HEK293 (cell line): ENCODE results near the gene TPSD1.

Experiments used
- FEZF1 ChIP-seq: fragments of 450-650 bp; formaldehyde crosslinking; IDR thresholded peaks from 2 replicates; pipeline ENCODE4 v1.5.1; 2016; ENCODE audit warnings: missing biosample characterization, missing genetic modification characterization
- GLI2 ChIP-seq: fragments of 450-650 bp; formaldehyde crosslinking; IDR thresholded peaks from 2 replicates; pipeline ENCODE4; 2017; ENCODE audit warnings: missing biosample characterization, missing genetic modification characterization, low read depth, borderline replicate concordance
- MEIS1 ChIP-seq: sonication (generic); formaldehyde crosslinking; IDR thresholded peaks from 2 replicates; pipeline ENCODE4 v1.8.1; 2022; ENCODE audit warnings: missing genetic modification reagents, mild to moderate bottlenecking, borderline replicate concordance
- OSR2 ChIP-seq: fragments of 450-650 bp; formaldehyde crosslinking; IDR thresholded peaks from 2 replicates; pipeline ENCODE4 v1.5.1; 2016; ENCODE audit warnings: missing biosample characterization, missing genetic modification characterization
- YY2 ChIP-seq: fragments of 450-650 bp; formaldehyde crosslinking; IDR thresholded peaks from 2 replicates; pipeline ENCODE4 v1.5.1; 2016; ENCODE audit warnings: missing biosample characterization, missing genetic modification characterization
- ZEB2 ChIP-seq: fragments of 450-650 bp; formaldehyde crosslinking; IDR thresholded peaks from 2 replicates; pipeline ENCODE4 v1.5.1; 2016; ENCODE audit warnings: missing biosample characterization, missing genetic modification characterization
- ZFP69B ChIP-seq: fragments of 450-650 bp; formaldehyde crosslinking; IDR thresholded peaks from 2 replicates; pipeline ENCODE4 v1.5.1; 2016; ENCODE audit warnings: missing biosample characterization, missing genetic modification characterization
- ZNF133 ChIP-seq: fragments of 450-650 bp; formaldehyde crosslinking; IDR thresholded peaks from 2 replicates; pipeline ENCODE4 v1.5.1; 2016; ENCODE audit warnings: missing biosample characterization, missing genetic modification characterization
- ZNF138 ChIP-seq: fragments of 450-650 bp; formaldehyde crosslinking; IDR thresholded peaks from 2 replicates; pipeline ENCODE4 v1.5.1; 2016; ENCODE audit warnings: missing biosample characterization, missing genetic modification characterization, borderline replicate concordance
- ZNF146 ChIP-seq: fragments of 450-650 bp; formaldehyde crosslinking; IDR thresholded peaks from 2 replicates; pipeline ENCODE4 v1.5.1; 2016; ENCODE audit warnings: missing biosample characterization, missing genetic modification characterization
- ZNF16 ChIP-seq: fragments of 450-650 bp; formaldehyde crosslinking; IDR thresholded peaks from 2 replicates; pipeline ENCODE4 v1.5.1; 2016; ENCODE audit warnings: low read depth, missing biosample characterization, missing genetic modification characterization
- ZNF19 ChIP-seq: fragments of 450-650 bp; formaldehyde crosslinking; IDR thresholded peaks from 2 replicates; pipeline ENCODE4; 2016; ENCODE audit warnings: missing biosample characterization, missing genetic modification characterization, low read depth
- ZNF221 ChIP-seq: fragments of 450-650 bp; formaldehyde crosslinking; IDR thresholded peaks from 2 replicates; pipeline ENCODE4 v1.5.1; 2017; ENCODE audit warnings: missing biosample characterization, missing genetic modification characterization, borderline replicate concordance
- ZNF37A ChIP-seq: fragments of 450-650 bp; IDR thresholded peaks from 2 replicates; pipeline ENCODE4 v1.5.1; 2018; ENCODE audit warnings: missing biosample characterization, missing genetic modification characterization
- ZNF416 ChIP-seq: fragments of 450-650 bp; formaldehyde crosslinking; IDR thresholded peaks from 2 replicates; pipeline ENCODE4 v1.5.1; 2016; ENCODE audit warnings: missing biosample characterization, missing genetic modification characterization
- ZNF560 ChIP-seq: fragments of 450-650 bp; formaldehyde crosslinking; IDR thresholded peaks from 2 replicates; pipeline ENCODE4 v1.5.1; 2017; ENCODE audit warnings: missing biosample characterization, missing genetic modification characterization, borderline replicate concordance
- ZNF585B ChIP-seq: fragments of 450-650 bp; formaldehyde crosslinking; IDR thresholded peaks from 2 replicates; pipeline ENCODE4 v1.5.1; 2016; ENCODE audit warnings: missing biosample characterization, missing genetic modification characterization
- ZNF600 ChIP-seq: fragments of 450-650 bp; formaldehyde crosslinking; IDR thresholded peaks from 2 replicates; pipeline ENCODE4 v1.5.1; 2016; ENCODE audit warnings: missing biosample characterization, missing genetic modification characterization
- ZNF621 ChIP-seq: fragments of 450-650 bp; formaldehyde crosslinking; IDR thresholded peaks from 2 replicates; pipeline ENCODE4 v1.5.1; 2017; ENCODE audit warnings: missing biosample characterization, missing genetic modification characterization
- ZNF654 ChIP-seq: fragments of 450-650 bp; formaldehyde crosslinking; IDR thresholded peaks from 2 replicates; pipeline ENCODE4 v1.5.1; 2016; ENCODE audit warnings: low read depth, missing biosample characterization, missing genetic modification characterization
- ZNF777 ChIP-seq: fragments of 450-650 bp; formaldehyde crosslinking; IDR thresholded peaks from 2 replicates; pipeline ENCODE4 v1.5.1; 2017; ENCODE audit warnings: missing biosample characterization, missing genetic modification characterization, borderline replicate concordance
- ZXDB ChIP-seq: fragments of 450-650 bp; formaldehyde crosslinking; IDR thresholded peaks from 2 replicates; pipeline ENCODE4 v1.5.1; 2016; ENCODE audit warnings: missing biosample characterization, missing genetic modification characterization
- TF ChIP-seq, protein P1 (sequence below): fragments of 450-650 bp; formaldehyde crosslinking; IDR thresholded peaks from 2 replicates; pipeline ENCODE4 v1.5.1; 2016; ENCODE audit warnings: missing biosample characterization, missing genetic modification characterization
- TF ChIP-seq, protein P2 (sequence below): fragments of 450-650 bp; formaldehyde crosslinking; IDR thresholded peaks from 2 replicates; pipeline ENCODE4 v1.5.1; 2017; ENCODE audit warnings: missing biosample characterization, missing genetic modification characterization
- TF ChIP-seq, protein P3 (sequence below): fragments of 450-650 bp; formaldehyde crosslinking; IDR thresholded peaks from 2 replicates; pipeline ENCODE4 v1.5.1; 2016; ENCODE audit warnings: missing biosample characterization, missing genetic modification characterization
- TF ChIP-seq, protein P4 (sequence below): fragments of 450-650 bp; formaldehyde crosslinking; IDR thresholded peaks from 2 replicates; pipeline ENCODE4 v1.5.1; 2016; ENCODE audit warnings: missing biosample characterization, missing genetic modification characterization
- TF ChIP-seq, protein P5 (sequence below): fragments of 450-650 bp; formaldehyde crosslinking; IDR thresholded peaks from 2 replicates; pipeline ENCODE4; 2016; ENCODE audit warnings: missing biosample characterization, missing genetic modification characterization
- TF ChIP-seq, protein P6 (sequence below): fragments of 450-650 bp; formaldehyde crosslinking; IDR thresholded peaks from 2 replicates; pipeline ENCODE4 v1.5.0; 2017; ENCODE audit warnings: missing biosample characterization, missing genetic modification characterization, borderline replicate concordance
- TF ChIP-seq, protein P7 (sequence below): fragments of 450-650 bp; formaldehyde crosslinking; IDR thresholded peaks from 2 replicates; pipeline ENCODE4 v1.5.1; 2017; ENCODE audit warnings: missing biosample characterization, missing genetic modification characterization

Gene TPSD1

DNA sequence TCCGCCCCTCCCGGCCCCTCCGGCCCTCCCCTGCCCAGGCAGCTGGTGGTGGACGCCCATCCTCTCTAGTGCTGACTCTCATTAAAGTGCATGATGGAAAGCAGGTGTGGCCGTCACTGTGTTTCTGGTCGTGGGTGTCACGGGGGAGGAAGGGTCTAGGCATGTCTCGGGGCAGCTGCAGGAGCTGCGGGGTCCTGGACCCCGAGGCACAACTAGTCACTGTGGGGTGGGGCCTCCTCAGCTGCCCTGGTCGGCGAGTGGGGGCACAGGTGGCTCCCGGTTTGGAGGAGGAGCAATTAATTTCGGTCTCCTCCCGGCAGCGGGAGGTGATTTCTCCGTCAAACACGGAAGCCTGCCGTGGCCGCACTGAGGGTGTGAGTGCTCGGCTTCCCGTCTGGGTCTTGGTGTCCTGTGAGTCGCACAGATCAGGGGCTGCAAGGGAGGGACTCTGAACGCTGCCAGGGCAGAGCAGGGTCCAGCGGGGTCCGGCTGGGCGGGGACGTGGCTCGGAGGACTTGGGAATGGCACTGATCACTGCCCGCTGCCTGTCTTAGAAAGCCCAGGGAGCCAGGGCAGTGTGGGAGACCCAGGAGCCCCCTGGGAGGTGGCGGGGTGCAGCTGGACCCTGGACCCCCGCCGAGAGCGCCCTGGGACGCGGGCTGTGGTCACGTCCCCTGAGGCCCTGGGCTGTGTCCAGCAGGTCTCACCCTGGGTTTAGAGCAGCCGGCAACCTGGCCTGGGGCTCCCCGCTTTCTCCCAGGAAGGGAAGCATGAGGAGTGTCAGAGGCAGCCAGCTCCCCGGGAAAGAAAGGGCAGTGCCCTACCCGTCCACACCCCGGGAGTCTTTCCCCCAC lies 3.3 kb downstream of the TPSD1 start (continued):
- TF ChIP-seq FEZF1 (tag by site-specific recombination) (no peak), ZNF16 (tag by site-specific recombination) (no peak), GLI2 (no peak), ZNF19 (tag by site-specific recombination) (no peak), YY2 (tag by site-specific recombination) (no peak), ZEB2 (tag by site-specific recombination) (peak; percentile 47; the same call in 1 of the 2 replicates), ZNF777 (no peak; the same call in 1 of the 2 replicates), ZFP69B (tag by site-specific recombination) (no peak), ZNF37A (tag by site-specific recombination) (no peak), ZNF138 (tag by site-specific recombination) (no peak), ZNF600 (tag by site-specific recombination) (peak; percentile 41; the same call in 1 of the 2 replicates), MEIS1 (CRISPR knock-in tag) (no peak), OSR2 (tag by site-specific recombination) (no peak), ZNF560 (tag by site-specific recombination) (no peak), ZNF146 (no peak), ZNF585B (no peak), ZNF654 (tag by site-specific recombination) (no peak), ZNF221 (no peak), ZNF621 (tag by site-specific recombination) (no peak), ZXDB (tag by site-specific recombination) (no peak), ZNF133 (tag by site-specific recombination) (no peak), ZNF416 (no peak)
- TF ChIP-seq, protein P1, sequence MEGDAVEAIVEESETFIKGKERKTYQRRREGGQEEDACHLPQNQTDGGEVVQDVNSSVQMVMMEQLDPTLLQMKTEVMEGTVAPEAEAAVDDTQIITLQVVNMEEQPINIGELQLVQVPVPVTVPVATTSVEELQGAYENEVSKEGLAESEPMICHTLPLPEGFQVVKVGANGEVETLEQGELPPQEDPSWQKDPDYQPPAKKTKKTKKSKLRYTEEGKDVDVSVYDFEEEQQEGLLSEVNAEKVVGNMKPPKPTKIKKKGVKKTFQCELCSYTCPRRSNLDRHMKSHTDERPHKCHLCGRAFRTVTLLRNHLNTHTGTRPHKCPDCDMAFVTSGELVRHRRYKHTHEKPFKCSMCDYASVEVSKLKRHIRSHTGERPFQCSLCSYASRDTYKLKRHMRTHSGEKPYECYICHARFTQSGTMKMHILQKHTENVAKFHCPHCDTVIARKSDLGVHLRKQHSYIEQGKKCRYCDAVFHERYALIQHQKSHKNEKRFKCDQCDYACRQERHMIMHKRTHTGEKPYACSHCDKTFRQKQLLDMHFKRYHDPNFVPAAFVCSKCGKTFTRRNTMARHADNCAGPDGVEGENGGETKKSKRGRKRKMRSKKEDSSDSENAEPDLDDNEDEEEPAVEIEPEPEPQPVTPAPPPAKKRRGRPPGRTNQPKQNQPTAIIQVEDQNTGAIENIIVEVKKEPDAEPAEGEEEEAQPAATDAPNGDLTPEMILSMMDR: no peak
- TF ChIP-seq, protein P2, sequence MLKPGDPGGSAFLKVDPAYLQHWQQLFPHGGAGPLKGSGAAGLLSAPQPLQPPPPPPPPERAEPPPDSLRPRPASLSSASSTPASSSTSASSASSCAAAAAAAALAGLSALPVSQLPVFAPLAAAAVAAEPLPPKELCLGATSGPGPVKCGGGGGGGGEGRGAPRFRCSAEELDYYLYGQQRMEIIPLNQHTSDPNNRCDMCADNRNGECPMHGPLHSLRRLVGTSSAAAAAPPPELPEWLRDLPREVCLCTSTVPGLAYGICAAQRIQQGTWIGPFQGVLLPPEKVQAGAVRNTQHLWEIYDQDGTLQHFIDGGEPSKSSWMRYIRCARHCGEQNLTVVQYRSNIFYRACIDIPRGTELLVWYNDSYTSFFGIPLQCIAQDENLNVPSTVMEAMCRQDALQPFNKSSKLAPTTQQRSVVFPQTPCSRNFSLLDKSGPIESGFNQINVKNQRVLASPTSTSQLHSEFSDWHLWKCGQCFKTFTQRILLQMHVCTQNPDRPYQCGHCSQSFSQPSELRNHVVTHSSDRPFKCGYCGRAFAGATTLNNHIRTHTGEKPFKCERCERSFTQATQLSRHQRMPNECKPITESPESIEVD (tag by site-specific recombination): no peak
- TF ChIP-seq, protein P3, sequence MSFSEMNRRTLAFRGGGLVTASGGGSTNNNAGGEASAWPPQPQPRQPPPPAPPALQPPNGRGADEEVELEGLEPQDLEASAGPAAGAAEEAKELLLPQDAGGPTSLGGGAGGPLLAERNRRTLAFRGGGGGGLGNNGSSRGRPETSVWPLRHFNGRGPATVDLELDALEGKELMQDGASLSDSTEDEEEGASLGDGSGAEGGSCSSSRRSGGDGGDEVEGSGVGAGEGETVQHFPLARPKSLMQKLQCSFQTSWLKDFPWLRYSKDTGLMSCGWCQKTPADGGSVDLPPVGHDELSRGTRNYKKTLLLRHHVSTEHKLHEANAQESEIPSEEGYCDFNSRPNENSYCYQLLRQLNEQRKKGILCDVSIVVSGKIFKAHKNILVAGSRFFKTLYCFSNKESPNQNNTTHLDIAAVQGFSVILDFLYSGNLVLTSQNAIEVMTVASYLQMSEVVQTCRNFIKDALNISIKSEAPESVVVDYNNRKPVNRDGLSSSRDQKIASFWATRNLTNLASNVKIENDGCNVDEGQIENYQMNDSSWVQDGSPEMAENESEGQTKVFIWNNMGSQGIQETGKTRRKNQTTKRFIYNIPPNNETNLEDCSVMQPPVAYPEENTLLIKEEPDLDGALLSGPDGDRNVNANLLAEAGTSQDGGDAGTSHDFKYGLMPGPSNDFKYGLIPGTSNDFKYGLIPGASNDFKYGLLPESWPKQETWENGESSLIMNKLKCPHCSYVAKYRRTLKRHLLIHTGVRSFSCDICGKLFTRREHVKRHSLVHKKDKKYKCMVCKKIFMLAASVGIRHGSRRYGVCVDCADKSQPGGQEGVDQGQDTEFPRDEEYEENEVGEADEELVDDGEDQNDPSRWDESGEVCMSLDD (tag by site-specific recombination): no peak
- TF ChIP-seq, protein P4, sequence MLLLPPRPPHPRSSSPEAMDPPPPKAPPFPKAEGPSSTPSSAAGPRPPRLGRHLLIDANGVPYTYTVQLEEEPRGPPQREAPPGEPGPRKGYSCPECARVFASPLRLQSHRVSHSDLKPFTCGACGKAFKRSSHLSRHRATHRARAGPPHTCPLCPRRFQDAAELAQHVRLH (tag by site-specific recombination): no peak
- TF ChIP-seq, protein P5, sequence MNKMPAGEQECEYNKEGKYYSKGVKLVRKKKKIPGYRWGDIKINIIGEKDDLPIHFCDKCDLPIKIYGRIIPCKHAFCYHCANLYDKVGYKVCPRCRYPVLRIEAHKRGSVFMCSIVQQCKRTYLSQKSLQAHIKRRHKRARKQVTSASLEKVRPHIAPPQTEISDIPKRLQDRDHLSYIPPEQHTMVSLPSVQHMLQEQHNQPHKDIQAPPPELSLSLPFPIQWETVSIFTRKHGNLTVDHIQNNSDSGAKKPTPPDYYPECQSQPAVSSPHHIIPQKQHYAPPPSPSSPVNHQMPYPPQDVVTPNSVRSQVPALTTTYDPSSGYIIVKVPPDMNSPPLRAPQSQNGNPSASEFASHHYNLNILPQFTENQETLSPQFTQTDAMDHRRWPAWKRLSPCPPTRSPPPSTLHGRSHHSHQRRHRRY (tag by site-specific recombination): no peak
- TF ChIP-seq, protein P6, sequence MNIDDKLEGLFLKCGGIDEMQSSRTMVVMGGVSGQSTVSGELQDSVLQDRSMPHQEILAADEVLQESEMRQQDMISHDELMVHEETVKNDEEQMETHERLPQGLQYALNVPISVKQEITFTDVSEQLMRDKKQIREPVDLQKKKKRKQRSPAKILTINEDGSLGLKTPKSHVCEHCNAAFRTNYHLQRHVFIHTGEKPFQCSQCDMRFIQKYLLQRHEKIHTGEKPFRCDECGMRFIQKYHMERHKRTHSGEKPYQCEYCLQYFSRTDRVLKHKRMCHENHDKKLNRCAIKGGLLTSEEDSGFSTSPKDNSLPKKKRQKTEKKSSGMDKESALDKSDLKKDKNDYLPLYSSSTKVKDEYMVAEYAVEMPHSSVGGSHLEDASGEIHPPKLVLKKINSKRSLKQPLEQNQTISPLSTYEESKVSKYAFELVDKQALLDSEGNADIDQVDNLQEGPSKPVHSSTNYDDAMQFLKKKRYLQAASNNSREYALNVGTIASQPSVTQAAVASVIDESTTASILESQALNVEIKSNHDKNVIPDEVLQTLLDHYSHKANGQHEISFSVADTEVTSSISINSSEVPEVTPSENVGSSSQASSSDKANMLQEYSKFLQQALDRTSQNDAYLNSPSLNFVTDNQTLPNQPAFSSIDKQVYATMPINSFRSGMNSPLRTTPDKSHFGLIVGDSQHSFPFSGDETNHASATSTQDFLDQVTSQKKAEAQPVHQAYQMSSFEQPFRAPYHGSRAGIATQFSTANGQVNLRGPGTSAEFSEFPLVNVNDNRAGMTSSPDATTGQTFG (tag by site-specific recombination): no peak
- TF ChIP-seq, protein P7, sequence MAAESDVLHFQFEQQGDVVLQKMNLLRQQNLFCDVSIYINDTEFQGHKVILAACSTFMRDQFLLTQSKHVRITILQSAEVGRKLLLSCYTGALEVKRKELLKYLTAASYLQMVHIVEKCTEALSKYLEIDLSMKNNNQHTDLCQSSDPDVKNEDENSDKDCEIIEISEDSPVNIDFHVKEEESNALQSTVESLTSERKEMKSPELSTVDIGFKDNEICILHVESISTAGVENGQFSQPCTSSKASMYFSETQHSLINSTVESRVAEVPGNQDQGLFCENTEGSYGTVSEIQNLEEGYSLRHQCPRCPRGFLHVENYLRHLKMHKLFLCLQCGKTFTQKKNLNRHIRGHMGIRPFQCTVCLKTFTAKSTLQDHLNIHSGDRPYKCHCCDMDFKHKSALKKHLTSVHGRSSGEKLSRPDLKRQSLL: no peak
